Measurements from ENCODE around the gene FZR1. TPM values are rescaled to one million over a fixed set of nuclear protein-coding genes. Genes with fewer than 3 reads are reported as not detected.
A peak's percentile ranks its signal among the peaks of the same experiment; 100 is the strongest.

Gene FZR1
- total and polyA plus RNA-seq, 2 of the 8 experiments (the other 6 are each of a cell fraction or from before 2014, with no cell fraction given): 21.6 to 35.5 TPM

GRCh38 chr19:3556978-3557460 is 50.9 kb downstream of the FZR1 start:
- H3K27ac ChIP-seq (ENCODE audit: low read depth, low read length): no peak overlapping the region
- peak overlapping the region in 3 of 4 experiments; percentile 13 to 66 (median 41); a peak in 5 of 7 replicates for H3K9ac ChIP-seq (replicated peaks in 1 of 4; ENCODE audit: extremely low read depth in 1 of 4, low read depth in 3 of 4, low read length in 3 of 4)
- no peak overlapping the region for H4K91ac ChIP-seq (replicated peaks; ENCODE audit: insufficient read length, low read length)
- H3K4me2 ChIP-seq (ENCODE audit: insufficient read depth in 1 of 2, low read depth in 2 of 2, low read length in 2 of 2): peak overlapping the region; percentile 63 to 84
- H4K5ac ChIP-seq (ENCODE audit: insufficient read length, low read depth, low read length): no peak overlapping the region
- CTCF ChIA-PET (ENCODE audit: partially characterized antibody): interaction anchor here (1.1 to 8.5 kb wide), 11 partner anchors 10 to 97 kb away, joined by 3 to 66 read pairs (median 3); no protein-coding TSS in a partner anchor
- peaks cover 10 to 18% of the 10 kb centered on the region in 2 experiments for H4K20me1 ChIP-seq (replicated peaks in 1 of 2; ENCODE audit: control insufficient read depth in 1 of 2, insufficient read depth in 2 of 2, low read length in 2 of 2)
- no peak overlapping the region for H2AK5ac ChIP-seq (ENCODE audit: low read depth, low read length)
- peaks cover 7% of the 10 kb centered on the region for H3K79me1 ChIP-seq (ENCODE audit: low read depth, low read length)
- H3K14ac ChIP-seq (ENCODE audit: insufficient read length): no peak overlapping the region
- WGBS, 2 experiments (ENCODE audit: extremely low coverage in 1 of 2, insufficient coverage in 1 of 2, insufficient read length in 1 of 2, insufficient replicate concordance in 2 of 2, low coverage in 1 of 2, low lambda C conversion rate in 2 of 2, missing lambda C conversion rate in 1 of 2): 3% methylated on average over 44 of the region's 60 CpGs; no CpG with 5 or more reads in 1 of the 2 experiments
- POLR2A ChIA-PET (ENCODE audit: partially characterized antibody): interaction anchor here (0.7 to 2.3 kb wide), 10 partner anchors 8 to 58 kb away, joined by 3 to 12 read pairs (median 4); partner anchors contain the start of genes HMG20B and TEKTIP1
- no peaks in the 10 kb centered on the region for H3K9me3 ChIP-seq (ENCODE audit: insufficient read depth in 2 of 2, low read depth in 1 of 2, low read length in 1 of 2)
- no peak overlapping the region for H3K23ac ChIP-seq (ENCODE audit: insufficient read length)
- peaks cover 0 to 15% (median 7%) of the 10 kb centered on the region in 4 experiments; a peak in 4 of 7 replicates for H3K27me3 ChIP-seq (replicated peaks in 1 of 4; ENCODE audit: control insufficient read depth in 3 of 4, extremely low read depth in 1 of 4, insufficient read depth in 3 of 4, low read length in 3 of 4)
- H2BK12ac ChIP-seq (ENCODE audit: low read depth, low read length): no peak overlapping the region
- peaks cover 0 to 8% of the 10 kb centered on the region in 2 experiments; a peak in 1 of 4 replicates for H3K79me2 ChIP-seq (ENCODE audit: control insufficient read depth in 1 of 2, insufficient read depth in 2 of 2, low read length in 2 of 2)
- H2BK15ac ChIP-seq (ENCODE audit: low read length): no peak overlapping the region; the same call in 1 of the 2 replicates
- H3K23me2 ChIP-seq (ENCODE audit: low read depth, low read length): peaks cover 11% of the 10 kb centered on the region
- H3K36me3 ChIP-seq (ENCODE audit: control insufficient read depth in 2 of 4, insufficient read depth in 4 of 4, low read length in 3 of 4): no peaks in the 10 kb centered on the region
- FAIRE-seq (no peak), DNase-seq (ENCODE audit: low read depth in 1 of 2, low spot score in 2 of 2) (no peak)
- H3K56ac ChIP-seq (replicated peaks; ENCODE audit: insufficient read length, low read depth, low read length): no peak overlapping the region
- H3K18ac ChIP-seq (ENCODE audit: extremely low read depth, low read length): no peak overlapping the region; the same call in 1 of the 2 replicates
- H2BK120ac ChIP-seq (replicated peaks; ENCODE audit: low read depth, low read length): no peak overlapping the region
- peak overlapping the region; percentile 67 to 76 (median 72) for H3K4me3 ChIP-seq (ENCODE audit: extremely low read depth in 1 of 4, insufficient read depth in 2 of 4, low read depth in 3 of 4, low read length in 4 of 4)
- H3K4ac ChIP-seq (replicated peaks; ENCODE audit: insufficient read length, low read depth, low read length): no peak overlapping the region
- H2BK5ac ChIP-seq (ENCODE audit: low read depth, low read length): no peak overlapping the region
- peak overlapping the region; percentile 51; the same call in 1 of the 2 replicates for H4K8ac ChIP-seq (ENCODE audit: extremely low read depth, insufficient read depth, low read length)
- TF ChIP-seq SIX5 (IDR thresholded peaks at IDR 0.05; ENCODE audit: low read depth, low read length) (no peak), SUZ12 (IDR thresholded peaks at IDR 0.05; ENCODE audit: low read length) (0 out of 2 replicates have a peak, but pooled peaks have one; percentile 12), CTCF (IDR thresholded peaks at IDR 0.05; ENCODE audit: control extremely low read depth in 1 of 3, insufficient read depth in 1 of 3, low read depth in 1 of 3, low read length in 3 of 3) (peak in 1 of 3 experiments; percentile 2; a peak in 1 of 4 replicates)
- no peak overlapping the region for H2BK20ac ChIP-seq (ENCODE audit: low read length)
- peaks cover 0 to 8% (median 6%) of the 10 kb centered on the region in 4 experiments; a peak in 5 of 7 replicates for H3K4me1 ChIP-seq (replicated peaks in 1 of 4; ENCODE audit: control insufficient read depth in 3 of 4, insufficient read depth in 4 of 4, low read length in 3 of 4)
- no peak overlapping the region for H2AFZ ChIP-seq (ENCODE audit: low read length)
